Left colon (tissue), 2 donors: ENCODE results near the gene PXMP4. TPM values are rescaled to one million over a fixed set of nuclear protein-coding genes. Genes with fewer than 3 reads are reported as not detected.
A peak's percentile ranks its signal among the peaks of the same experiment; 100 is the strongest.

Experiments
- ATAC-seq: fragments of 200-7000 bp; cut with Tn5 transposase; one replicate; pipeline ENCODE4 v1.9.1; 2020; ENCODE audit warnings: mild to moderate bottlenecking, moderate library complexity
- DNase-seq, 2 donors: peaks; one replicate each; pipeline ENCODE4 v3.0.0-alpha.2; 2020
- intact Hi-C, 2 donors: fragments of 100-400 bp; cut with DNase I in 1 of 2; cut with micrococcal nuclease in 1 of 2; formaldehyde crosslinking; loops; one replicate each; pipeline versions ENCODE4 v1.11.2 to v1.14.0; 2022; cut with DNase I, micrococcal nuclease
- total RNA-seq, 2 donors: library from RNA; stranded (reverse); fragmentation: NEBNext Ultra II Directional; extraction: Animal tissue kit (Norgen Biotek cat#: 25700); gene quantifications; one replicate each; pipeline ENCODE4 v1.2.1, GENCODE V29; 2021
- donor health status: DM: no; HTN: no; CAD: no.
- donor health status: DM: yes; HTN: yes; CAD: no.

PXMP4 gene
- total RNA-seq, 2 donors from 2014 or later = 13.4 to 22.2 TPM

- peak; percentile 50 for ATAC-seq
- intact Hi-C loops = no loop called here
- peak; percentile 82 to 92 for DNase-seq
Observed at GRCh38 chr20:33663161-33664084, 56.7 kb downstream of the PXMP4 start.

GRCh38 chr20:33662172-33662571 is 57.9 kb downstream of the PXMP4 start, which contains the start of gene C20orf144:
TSS of gene C20orf144 (plus strand) at chr20:33662327. CDS start at chr20:33662346, 19 bp downstream.
- intact Hi-C loops = no loop called here
- no peak for ATAC-seq
- peak in 1 of 2 donors; percentile 20 for DNase-seq

GRCh38 chr20:33660685-33661058 is 59.4 kb downstream of the PXMP4 start:
- DNase-seq (no peak), ATAC-seq (no peak)
- intact Hi-C loops = no loop called here

GRCh38 chr20:33660035-33660684 is 60.0 kb downstream of the PXMP4 start:
- intact Hi-C loops = no loop called here
- DNase-seq (peak in 1 of 2 donors; percentile 3), ATAC-seq (no peak)

- ATAC-seq = no peak
- DNase-seq = peak in 1 of 2 donors; percentile 4
- intact Hi-C loops = no loop called here
Observed at GRCh38 chr20:33659341-33660034, 60.6 kb downstream of the PXMP4 start.

- intact Hi-C loops = no loop called here
- no peak for ATAC-seq
Observed at GRCh38 chr20:33658929-33659328, 61.2 kb downstream of the PXMP4 start.

GRCh38 chr20:33658510-33658909 is 61.6 kb downstream of the PXMP4 start:
- peak in 1 of 2 donors; percentile 4 for DNase-seq
- no peak for ATAC-seq
- intact Hi-C loops = no loop called here

More at GRCh38 chr20:33658929-33659328, 61.2 kb downstream of the PXMP4 start:
- DNase-seq = no peak

- no peak for ATAC-seq
- intact Hi-C loops = no loop called here
- DNase-seq = peak in 1 of 2 donors; percentile 2
Observed at GRCh38 chr20:33657704-33658095, 62.4 kb downstream of the PXMP4 start.

GRCh38 chr20:33656783-33657703 is 63.1 kb downstream of the PXMP4 start:
- ATAC-seq = no peak
- intact Hi-C loops = no loop called here
- DNase-seq = peak in 1 of 2 donors; percentile 3

- DNase-seq (peak in 1 of 2 donors; percentile 4), ATAC-seq (no peak)
- intact Hi-C loops = no loop called here
Observed at GRCh38 chr20:33656010-33656782, 63.9 kb downstream of the PXMP4 start.

GRCh38 chr20:33655164-33655563 is 64.9 kb downstream of the PXMP4 start:
- ATAC-seq = no peak
- intact Hi-C loops = no loop called here
- DNase-seq = peak in 1 of 2 donors; percentile 19

- ATAC-seq (peak; percentile 3), DNase-seq (peak in 1 of 2 donors; percentile 12)
- intact Hi-C loops = no loop called here
Observed at GRCh38 chr20:33654680-33655161, 65.4 kb downstream of the PXMP4 start.

GRCh38 chr20:33653900-33654596 is 66.1 kb downstream of the PXMP4 start:
- ATAC-seq = peak; percentile 76
- DNase-seq = peak; percentile 91 to 92
- intact Hi-C loops = no loop called here

- intact Hi-C loops = no loop called here
- ATAC-seq = peak; percentile 49
- DNase-seq = peak; percentile 60 to 68
Observed at GRCh38 chr20:33653218-33653899, 66.8 kb downstream of the PXMP4 start.
